Measurements from ENCODE around the gene RASAL2.

GRCh38 chr1:178530037-178530402 lies 436.1 kb downstream of the RASAL2 start:
- TF ChIP-seq ZNF239 (CRISPR knock-in tag; IDR thresholded peaks at IDR 0.05) (no peak), TAF15 (IDR thresholded peaks at IDR 0.05; ENCODE audit: low read depth, low read length) (no peak), E2F1 (CRISPR knock-in tag; IDR thresholded peaks at IDR 0.05) (no peak), CTCF (IDR thresholded peaks at IDR 0.05 in 2 of 3, conservative IDR thresholded peaks at IDR 0.05 in 1 of 3; ENCODE audit: insufficient read depth in 2 of 3, low read depth in 1 of 3, low read length in 3 of 3) (no peak), ZNF696 (CRISPR knock-in tag; conservative IDR thresholded peaks at IDR 0.05) (no peak), MAX (CRISPR knock-in tag; IDR thresholded peaks at IDR 0.05) (no peak), ZBTB1 (CRISPR knock-in tag; IDR thresholded peaks at IDR 0.05; ENCODE audit: borderline replicate concordance, low read depth) (no peak), ILF3 (IDR thresholded peaks at IDR 0.05; ENCODE audit: borderline replicate concordance) (no peak), ARNT (IDR thresholded peaks at IDR 0.05) (no peak), CBFA2T2 (conservative IDR thresholded peaks at IDR 0.05) (no peak), PRDM10 (IDR thresholded peaks at IDR 0.05; ENCODE audit: partially characterized antibody) (no peak), TARDBP (IDR thresholded peaks at IDR 0.05) (no peak)

Data from K562 (cell line).